Measurements from ENCODE around the gene GOLGA6L9.
"Not testable (repeated sequence)": the region's sequence is repeated elsewhere in the genome, so short reads cannot be mapped to it uniquely, and the experiment has no call there.

The GOLGA6L9 gene

GRCh38 chr15:82472269-82472982, 42.8 kb downstream of the GOLGA6L9 start:
- DNase-seq = not testable (repeated sequence)

- DNase-seq = not testable (repeated sequence)
Measured at GRCh38 chr15:82474596-82475325, 45.1 kb downstream of the GOLGA6L9 start.

- DNase-seq = not testable (repeated sequence)
Measured at GRCh38 chr15:82475345-82475967, 45.8 kb downstream of the GOLGA6L9 start.

GRCh38 chr15:82476697-82477342, 47.2 kb downstream of the GOLGA6L9 start:
- not testable (repeated sequence) for DNase-seq

- DNase-seq = not testable (repeated sequence)
Measured at GRCh38 chr15:82477343-82478057, 47.9 kb downstream of the GOLGA6L9 start.
